NCI-H146 treated with DMSO at 0.1 percent for 48 hours (cell line): ENCODE results near the gene SLC6A1.

Experiments
- DNase-seq: peaks from one replicate; lab custom pipeline; 2025; ENCODE audit not compliant: unreplicated experiment; lab: John Stamatoyannopoulos, UW

Gene SLC6A1

DNA sequence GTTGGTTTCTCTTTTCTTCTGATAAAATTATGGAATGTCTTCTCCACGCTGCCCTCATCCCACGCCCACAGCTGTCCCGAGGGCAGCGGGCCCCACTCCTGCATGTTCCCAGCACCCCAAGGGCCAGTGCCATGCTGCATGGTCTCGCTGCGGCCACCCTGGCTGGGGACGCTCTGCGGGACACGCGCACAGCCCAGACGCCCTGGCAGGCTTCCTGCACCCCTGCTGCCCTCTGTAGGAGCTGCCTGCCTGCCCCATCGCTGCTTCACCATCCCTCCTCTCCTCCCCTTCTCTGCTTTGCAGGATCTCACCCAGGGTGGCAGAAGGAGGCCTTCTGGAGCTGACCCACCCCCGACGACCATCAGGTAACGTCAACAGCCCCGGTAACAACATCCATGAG is 22.8 kb downstream of the SLC6A1 start:
- no peak for DNase-seq

DNA sequence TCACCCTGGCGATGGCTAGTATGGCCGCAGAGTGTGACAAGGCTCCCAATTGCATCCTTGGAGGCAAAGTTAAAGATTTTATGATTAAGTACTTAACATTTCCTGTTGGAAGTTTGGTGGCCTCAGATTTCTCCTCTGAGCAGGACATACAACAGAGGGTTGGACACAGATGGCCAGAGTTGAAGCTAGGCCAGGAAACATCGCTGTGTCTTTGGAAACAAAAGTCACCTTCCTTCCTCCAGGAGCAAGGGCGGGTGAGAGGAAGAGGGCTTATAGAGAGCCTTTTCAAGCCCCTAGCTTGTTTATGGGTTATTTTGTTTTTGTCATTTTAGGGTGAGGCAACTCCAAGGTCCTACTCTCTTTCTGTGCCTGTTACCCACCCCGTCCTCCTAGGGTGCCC is 24.2 kb downstream of the SLC6A1 start:
- DNase-seq = no peak

DNA sequence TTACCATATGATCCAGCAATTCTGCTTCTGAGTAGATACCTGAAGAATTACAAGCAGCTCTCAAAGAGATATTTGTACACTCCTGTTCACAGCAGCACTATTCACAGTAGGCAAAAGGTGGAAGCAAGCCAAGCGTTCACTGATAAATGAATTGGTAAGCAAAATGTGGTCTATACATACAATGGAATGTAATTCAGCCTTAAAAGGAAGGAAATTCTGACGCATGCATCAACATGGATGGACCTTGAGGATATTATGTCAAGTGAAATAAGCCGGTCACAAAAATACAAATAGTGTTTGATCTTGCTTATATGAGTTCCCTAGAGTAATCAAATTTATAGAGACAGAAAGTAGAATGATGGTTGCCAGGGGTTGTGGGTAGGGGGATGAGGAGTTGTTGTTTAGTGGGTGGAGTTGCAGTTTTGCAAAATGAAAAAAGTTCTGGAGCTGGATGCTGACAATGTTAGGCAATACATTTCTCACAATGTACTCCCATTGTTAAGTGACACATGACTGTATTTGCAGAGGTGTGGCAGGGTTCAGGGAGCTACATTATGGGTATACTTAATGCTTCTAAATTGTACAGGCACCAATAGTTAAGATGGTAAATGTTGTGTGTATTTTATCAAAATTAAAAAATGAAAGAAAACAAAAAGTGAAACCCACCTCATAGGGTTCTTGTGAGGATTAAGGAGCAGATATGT is 26.7 kb downstream of the SLC6A1 start:
- DNase-seq = no peak

DNA sequence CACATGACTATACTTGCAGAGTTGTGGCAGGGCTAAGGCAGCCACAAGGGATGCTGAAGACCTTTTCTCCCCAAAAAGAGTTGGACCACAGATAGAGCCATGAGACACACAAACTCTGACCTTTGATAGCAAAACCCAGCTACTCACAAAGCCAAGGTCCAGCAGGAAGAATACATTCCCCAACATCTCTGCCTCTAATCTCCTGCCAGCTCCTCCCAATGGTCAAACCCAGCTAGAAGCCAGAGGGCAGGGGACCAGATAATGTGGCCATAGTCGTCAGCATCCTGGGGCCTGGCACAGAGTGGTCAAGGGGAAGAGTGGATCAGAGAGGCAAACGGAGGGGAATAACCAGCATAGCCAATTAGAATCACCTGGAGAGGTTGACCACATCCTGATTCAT is 28.2 kb downstream of the SLC6A1 start:
- no peak for DNase-seq

DNA sequence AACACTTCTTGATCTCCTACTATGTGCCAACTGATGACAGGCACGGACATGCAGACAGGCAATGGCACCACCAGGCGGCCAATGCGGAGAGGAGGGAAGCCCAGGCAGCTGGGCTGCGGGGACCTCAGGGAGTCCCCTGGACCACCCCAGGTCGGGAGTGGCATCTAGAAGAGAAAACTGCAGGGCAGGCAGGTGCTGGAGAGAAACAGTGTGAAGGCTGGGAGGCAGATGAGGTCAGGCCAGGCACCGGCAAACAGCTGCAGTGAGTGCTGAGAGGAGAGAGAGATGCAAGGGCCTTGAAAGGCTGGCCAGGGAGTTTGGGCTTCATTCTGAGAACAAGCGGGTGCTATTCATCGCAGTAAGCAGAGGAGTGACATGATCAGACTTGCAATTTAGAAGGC is 29.1 kb downstream of the SLC6A1 start:
- DNase-seq = no peak

DNA sequence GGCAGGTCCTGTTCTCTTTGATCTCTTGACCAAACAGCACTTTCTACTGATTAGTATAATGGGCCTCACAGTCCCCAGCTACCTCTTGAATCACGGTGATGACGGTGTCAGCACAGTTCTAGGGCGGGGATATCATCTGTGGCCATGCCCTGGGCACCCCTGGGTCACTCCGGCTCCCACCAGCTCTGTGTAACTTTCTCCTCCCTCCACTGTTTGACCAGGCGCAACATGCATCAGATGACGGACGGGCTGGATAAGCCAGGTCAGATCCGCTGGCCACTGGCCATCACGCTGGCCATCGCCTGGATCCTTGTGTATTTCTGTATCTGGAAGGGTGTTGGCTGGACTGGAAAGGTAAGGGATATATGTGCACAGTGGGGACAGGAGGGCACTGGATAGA is 29.6 kb downstream of the SLC6A1 start:
- DNase-seq = no peak

DNA sequence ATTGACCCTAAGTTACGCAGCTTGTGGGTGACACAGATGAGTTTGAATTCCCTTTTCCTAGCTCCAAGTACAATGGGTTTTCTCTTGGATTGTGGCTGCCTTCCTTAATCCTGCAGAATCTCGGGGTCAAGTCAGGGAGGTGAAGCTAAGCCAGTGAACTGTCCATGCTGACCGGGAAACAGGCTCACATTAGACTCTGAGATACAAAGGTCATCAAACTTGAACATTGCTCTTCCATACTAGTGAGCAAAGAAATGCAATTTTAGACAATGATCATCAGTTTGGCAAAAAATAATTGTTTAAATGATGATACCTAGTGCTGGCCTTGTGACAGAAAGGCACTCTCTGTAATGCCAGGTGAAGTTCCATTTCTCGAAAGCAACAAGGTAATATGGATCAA is 31.6 kb downstream of the SLC6A1 start:
- DNase-seq = no peak

DNA sequence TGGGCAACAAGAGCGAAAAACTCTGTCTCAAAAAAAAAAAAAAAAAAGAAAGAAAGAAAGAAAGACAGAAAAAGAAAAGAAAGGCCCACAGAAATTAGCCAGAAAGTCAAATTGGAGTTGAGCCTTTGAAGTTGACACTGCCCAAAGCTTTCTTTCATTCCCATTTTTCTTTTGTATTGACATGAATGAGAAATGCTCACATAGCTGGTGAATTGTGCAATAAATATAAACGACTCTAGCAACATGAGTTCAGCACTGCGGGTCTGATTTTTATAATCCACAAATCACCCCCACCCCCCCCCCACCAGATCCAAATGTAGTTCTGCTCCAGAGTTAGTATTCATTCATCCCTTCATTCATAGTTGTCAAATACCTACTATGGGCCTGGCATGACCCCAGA is 37.4 kb downstream of the SLC6A1 start:
- no peak for DNase-seq

DNA sequence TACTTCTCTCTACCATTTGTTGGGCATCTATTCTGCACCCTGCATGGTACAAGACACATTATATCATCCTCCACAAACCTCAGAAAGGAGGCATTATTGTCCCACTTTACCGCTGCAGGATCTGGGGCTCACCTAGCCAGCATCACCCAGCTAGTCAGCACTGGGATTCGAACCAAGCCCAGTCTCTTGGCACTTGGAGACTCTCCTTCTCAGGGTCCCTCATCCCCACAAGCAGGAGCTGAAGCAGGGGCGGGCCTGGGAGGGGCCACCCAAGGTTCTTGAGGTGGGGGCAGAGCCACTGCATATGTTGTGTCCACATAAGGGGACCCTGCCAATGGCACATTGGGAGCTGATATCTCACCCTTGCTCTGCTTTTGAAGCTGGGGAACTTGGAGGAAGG is 41.3 kb downstream of the SLC6A1 start:
- no peak for DNase-seq

DNA sequence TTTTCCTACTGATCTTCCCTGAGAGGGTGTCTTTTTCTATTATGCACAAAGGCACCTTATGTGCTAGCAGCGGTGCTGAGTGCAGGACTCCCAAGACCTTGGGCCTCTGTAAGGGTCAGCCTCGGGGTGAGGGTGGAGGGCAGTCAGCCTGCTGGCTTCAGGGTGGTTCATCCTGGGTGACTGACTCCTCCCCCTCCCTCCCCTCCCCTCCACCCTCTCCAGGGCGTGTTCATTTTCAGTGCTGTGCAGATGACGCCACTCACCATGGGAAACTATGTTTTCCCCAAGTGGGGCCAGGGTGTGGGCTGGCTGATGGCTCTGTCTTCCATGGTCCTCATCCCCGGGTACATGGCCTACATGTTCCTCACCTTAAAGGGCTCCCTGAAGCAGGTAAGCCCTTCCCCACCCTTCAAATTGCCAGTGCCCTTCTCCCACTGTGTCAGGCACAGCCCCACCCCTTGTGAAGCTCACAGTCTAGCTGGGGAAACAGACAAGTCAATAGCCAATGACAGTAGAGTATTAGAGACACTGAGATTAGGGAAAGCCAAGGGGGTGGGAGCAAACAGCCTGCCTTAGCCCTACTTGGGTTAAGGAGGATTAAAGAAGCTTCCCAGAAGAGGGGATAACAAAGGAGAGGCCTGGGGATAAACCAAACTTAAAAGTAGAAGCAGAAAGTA is 41.9 kb downstream of the SLC6A1 start:
- DNase-seq = no peak

DNA sequence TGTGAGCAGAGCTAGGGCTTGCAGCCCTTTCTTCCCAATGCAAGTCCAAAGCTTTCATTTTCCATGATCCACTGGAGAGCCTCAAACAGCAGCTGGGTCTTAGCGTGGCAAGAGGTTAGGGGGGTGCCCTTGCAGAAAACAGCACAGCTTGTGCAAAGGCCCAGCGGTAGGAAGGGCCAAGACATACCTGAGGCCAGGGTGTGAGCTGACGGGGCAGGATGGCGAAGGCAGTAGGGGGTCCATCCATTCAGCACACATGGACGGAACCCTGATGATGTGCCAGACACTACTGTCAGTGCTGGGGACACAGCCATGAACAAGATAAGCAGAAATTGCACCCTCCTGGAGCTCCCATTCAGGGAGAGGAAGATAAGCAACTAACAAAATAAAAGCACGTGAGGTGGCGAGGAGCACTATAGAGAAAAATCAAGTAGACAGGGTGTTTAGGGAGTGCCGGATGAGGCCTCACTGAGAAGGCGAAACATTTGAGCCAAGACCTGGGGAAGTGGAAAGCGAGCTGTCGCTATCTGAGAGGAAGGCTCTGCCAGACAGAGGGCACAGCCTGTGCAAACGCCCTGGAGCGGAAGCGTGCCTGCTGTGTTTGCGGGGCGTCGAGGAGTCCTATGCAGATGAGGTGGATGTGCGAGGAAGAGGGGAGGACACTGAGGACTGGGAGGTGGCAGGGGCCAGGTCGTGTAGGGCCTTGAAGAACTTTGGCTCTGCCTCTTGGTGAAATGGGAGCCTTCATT is 43.4 kb downstream of the SLC6A1 start:
- no peak for DNase-seq

DNA sequence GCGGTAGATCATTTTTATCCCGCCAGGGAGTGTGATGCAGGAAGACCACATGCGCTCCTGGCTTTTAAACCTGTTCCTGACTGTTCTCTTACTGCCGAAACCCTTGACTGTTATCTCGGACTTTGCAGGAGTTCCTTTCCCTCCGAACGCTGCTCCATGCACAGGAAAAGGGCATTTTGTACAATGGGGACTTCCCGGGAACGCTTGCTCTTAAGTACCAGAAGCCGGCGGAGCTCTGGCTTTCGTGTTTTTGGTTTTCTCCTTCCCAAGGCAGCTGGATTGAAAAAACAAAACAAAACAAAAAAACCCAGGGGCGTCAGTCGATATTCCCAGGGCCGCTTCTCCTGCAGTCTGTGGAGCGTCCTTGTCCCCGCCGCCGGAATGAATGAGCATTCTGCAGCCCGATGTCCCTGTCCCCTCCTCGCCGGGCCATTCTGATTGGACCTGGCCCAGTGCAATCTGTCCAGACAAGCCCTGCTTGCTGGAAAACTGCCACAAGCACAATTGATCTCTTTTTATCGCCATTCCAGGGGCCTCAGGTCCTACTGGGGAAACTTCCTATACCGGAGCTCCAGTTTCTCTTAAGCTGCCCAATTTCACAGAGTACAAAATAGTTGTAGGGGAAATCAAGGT is 44.8 kb downstream of the SLC6A1 start:
- DNase-seq = no peak

DNA sequence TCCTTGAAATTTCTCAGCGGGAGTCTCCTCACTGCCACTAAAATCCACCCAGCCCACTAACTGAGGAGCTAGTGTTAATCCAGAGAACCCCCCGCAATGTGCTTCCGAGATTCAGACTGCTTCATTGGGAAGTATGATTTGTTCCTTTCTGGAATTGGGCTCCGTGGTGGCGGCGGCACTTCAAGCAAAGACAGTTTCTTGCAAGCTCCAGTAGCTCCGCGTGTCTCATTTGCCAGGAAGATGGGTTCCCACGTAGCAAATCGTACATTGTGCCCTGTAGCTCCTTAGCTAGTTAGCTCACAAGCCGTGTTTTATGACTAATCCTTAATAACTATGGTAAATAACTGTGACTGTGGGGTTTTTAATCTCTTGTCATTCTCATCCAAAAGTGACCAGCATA is 45.4 kb downstream of the SLC6A1 start:
- DNase-seq = no peak

DNA sequence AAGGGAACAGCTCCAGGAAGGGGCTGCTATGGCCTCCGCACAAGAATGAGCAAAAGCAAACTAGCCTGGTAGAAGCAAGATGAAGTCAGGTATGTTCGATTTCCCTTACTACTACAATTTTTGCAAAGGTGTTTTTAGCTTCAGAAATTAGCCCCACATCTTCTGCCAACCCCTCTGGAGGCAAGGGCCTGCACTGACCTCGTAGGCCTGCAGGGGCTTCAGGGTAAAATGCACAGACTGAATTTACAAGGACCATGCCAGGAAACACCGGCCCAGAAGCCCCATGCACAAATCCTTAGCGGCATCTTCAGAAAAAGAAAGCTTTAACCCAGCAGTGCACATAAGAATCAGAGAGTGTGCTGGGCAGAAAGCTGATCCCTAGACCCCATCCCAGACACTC is 53.0 kb downstream of the SLC6A1 start:
- no peak for DNase-seq

DNA sequence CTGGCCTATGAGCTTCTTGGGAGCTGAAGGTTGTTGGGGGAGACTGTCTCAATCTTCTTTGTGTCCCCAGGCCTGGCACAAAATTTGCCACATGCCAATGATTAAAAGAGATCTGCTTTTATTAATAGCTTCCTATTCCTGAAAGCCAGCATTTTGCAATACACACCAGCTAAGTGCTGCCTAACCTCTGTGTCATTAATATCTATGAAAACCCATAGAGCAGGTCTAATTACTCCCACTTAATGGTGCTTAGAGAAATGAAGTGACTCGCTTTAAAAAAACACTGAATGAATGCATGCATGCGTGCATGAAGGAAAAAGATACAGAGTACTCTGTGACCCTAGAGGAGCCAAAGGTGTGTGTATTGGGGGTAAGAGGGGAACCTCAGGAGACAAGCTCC is 55.0 kb downstream of the SLC6A1 start:
- DNase-seq = no peak

DNA sequence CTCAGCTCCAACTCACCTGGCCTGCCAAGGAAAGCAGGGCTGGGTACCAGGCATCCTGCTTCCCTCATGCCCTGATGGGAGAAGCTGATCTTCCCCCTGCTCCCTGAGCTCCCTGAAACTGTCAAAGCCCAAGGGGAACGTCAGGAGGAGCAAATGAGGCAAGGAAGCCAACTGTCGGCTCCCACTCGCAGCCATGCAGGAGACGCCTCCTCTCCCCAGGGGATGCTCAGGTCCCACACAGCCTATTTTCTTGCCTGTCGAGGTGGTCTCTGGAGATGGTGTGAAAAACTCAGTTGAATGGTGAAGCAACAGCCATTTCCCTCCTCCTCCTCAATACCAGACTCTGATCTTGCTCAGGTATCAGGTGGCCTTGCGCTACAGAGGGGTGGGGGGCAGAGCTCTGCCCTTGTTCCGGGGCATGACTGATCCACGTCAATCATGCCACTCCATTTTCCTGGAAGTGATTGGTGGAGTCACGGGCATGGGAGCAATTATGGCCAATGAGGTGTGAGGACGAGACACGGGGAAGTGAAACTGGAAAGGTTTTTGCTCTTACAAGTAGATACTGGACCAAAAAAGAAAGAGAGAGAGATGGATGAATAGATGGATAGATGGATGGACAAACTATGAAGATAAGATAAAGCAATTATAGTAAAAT is 58.2 kb downstream of the SLC6A1 start:
- no peak for DNase-seq

DNA sequence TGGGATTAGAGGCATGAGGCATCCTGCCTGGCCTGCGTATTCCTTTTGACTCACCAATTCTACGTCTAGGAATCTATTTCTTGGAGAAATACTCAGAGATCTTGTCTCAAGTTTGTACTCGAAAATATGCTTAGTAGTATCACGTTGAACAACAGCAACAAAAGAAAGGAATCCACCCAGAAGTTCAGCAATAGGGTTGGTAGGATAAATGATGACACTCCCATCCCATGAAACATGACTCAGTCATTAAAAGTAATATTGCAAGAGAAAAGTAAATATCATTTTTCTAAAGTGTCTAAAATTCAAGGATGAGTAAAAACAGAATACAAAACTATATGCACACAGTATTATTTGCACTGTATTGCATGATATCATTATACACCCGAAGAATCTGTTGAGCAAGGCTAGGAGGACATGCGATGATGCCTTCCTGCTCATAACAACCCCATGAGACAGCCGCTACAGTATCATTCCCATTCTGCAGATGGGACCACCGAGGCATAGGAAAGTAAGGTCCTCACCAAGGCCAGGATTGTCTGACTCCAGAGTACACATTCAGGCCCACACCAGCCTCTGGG is 61.5 kb downstream of the SLC6A1 start:
- no peak for DNase-seq

DNA sequence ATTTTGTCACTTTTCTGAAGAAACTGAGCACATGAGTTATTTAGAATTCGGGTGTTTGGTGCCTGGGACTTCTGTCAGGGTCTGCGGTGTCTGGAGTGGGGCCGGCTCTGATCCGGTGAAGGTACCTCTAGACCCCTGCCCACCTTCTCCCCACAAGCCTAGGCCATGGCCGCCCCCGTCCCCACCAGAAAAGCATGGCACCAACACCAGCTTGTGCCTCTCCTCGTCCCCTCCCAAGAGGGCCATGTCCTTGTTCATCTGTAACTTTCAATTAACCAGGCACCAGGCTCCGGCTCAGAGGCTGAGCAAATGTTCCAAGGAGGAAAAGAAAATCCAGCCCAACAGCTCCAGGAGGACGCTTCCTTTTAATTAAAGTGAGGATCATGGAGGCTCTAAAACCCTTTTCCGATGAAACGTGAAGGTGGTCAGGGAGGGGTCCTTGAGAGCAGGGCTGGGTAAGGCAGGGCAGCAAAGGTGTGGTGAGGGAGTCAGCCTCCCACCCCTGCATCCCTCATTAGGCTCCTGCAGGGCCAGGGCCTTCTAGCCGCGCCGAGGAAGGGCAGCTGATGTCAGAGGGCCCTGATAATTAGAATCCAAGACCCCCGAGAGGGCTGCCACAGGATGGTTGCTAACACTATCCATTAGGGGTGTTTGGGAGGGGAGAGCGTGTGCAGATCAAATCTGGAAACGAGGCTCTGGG is 62.3 kb downstream of the SLC6A1 start:
- DNase-seq = no peak

DNA sequence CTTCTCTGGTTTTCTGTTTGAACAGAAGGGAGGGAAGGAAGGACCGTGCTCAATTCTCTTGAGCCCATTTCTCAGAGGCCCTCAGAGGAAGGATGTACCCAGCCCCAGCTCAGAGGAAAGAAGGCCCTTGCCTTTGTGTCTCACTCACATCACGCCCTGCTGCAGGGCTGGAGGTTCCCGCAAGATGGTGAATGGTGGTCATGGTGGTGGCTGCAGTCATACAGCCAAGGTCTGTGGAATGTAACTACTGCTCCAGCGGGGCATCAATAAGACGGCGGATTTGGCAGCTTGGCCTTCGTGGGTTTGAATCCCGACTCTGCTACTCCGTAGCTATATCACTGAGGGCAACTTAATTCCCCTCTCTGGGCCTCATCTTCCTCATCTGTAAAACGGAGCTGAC is 62.9 kb downstream of the SLC6A1 start:
- DNase-seq = no peak

DNA sequence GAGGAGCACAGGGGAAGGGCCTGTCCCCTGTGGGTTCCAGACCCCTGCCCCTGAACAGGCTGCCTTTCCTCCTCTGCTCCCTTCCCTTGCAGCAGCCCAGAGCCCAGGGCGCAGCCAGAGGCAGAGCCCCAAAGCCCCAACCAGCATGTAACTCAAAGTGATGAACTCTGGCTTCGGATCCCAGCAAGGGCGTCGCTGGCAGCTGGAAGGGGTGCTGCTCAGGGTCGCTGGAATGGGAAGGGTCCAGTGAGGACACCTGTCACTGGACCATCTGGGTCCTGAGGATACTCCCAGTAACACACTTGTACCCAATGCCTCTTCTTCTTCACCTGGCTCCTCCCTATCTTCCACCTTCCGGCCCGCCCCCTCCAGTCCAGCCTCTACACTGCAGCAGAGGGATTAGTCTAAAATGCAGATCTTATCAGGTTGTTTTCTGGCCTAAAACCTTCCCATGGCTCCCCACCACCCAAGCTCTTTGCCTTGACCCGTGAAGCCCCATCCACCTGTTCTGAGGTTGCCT is 64.0 kb downstream of the SLC6A1 start:
- DNase-seq = no peak
